Measurements from ENCODE around the gene PPP1R37. TPM values are rescaled to one million over a fixed set of nuclear protein-coding genes. Genes with fewer than 3 reads are reported as not detected.

PPP1R37 gene
- polyA plus RNA-seq, 3 donors: 0.10 to 11.8 (median 0.22) TPM

DNA sequence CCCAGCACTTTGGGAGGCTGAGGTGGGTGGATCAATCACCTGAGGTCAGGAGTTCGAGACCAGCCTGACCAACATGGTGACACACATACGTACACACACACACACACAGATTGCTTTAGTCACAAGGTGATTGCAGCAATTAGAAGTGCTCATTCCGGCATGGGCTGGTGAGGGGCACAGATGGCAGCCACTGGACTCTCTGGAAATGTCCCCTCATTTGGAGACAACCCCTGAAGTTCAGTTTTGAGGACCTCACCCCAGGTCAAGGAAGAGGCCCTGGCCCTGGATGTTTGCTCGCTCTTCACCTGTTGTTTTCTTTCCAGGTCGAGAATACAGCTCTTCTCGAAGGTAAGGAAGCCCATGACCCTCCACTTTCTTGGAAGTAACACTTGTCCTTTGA, 22.8 kb upstream of the PPP1R37 start:
- no peaks in the 10 kb centered on the region for H3K9me3 ChIP-seq (replicated peaks in 1 of 2; ENCODE audit: control insufficient read depth in 1 of 2, insufficient read depth in 1 of 2, low read length in 2 of 2)
- Mint-ChIP-seq H3K36me3 (peaks cover 53 to 78% of the 10 kb centered on the region in 2 donors), H3K4me3 (no peak overlapping the region), H3K9me3 (peaks cover 0 to 3% (median 0%) of the 10 kb centered on the region in 7 donors), H3K27me3 (ENCODE audit: low read depth in 3 of 3) (no peaks in the 10 kb centered on the region), H3K27ac (peak overlapping the region in 4 of 7 donors; percentile 36 to 76 (median 46)), H3K4me1 (peaks cover 18% of the 10 kb centered on the region)
- no peak overlapping the region for H3K4me2 ChIP-seq (replicated peaks; ENCODE audit: extremely low read depth, low read length, poor library complexity, severe bottlenecking)
- no peaks in the 10 kb centered on the region for H3K27me3 ChIP-seq (ENCODE audit: control insufficient read depth in 2 of 2, insufficient read depth in 2 of 2, low read length in 2 of 2)
- peaks cover 72 to 75% of the 10 kb centered on the region in 2 donors for H3K36me3 ChIP-seq (replicated peaks in 1 of 2; ENCODE audit: control insufficient read depth in 1 of 2, insufficient read depth in 2 of 2, low read length in 2 of 2)
- no peak overlapping the region for H3K4me3 ChIP-seq (replicated peaks in 1 of 3; ENCODE audit: low read depth in 2 of 3, low read length in 3 of 3)
- DNase-seq: no peak
- peak overlapping the region in 1 of 2 donors; percentile 11 for H3K27ac ChIP-seq (ENCODE audit: low read depth in 1 of 2, low read length in 2 of 2)
- intact Hi-C loops (cut with micrococcal nuclease): no loop called here
- peaks cover 47% of the 10 kb centered on the region for H3K79me2 ChIP-seq (ENCODE audit: insufficient read depth, low read length)
- WGBS (ENCODE audit: insufficient coverage): 92% methylated on average over 4 of the region's 6 CpGs
- no peak overlapping the region for H3K9ac ChIP-seq (ENCODE audit: insufficient read depth, low read length, poor library complexity, severe bottlenecking)
- TF ChIP-seq, protein P1, sequence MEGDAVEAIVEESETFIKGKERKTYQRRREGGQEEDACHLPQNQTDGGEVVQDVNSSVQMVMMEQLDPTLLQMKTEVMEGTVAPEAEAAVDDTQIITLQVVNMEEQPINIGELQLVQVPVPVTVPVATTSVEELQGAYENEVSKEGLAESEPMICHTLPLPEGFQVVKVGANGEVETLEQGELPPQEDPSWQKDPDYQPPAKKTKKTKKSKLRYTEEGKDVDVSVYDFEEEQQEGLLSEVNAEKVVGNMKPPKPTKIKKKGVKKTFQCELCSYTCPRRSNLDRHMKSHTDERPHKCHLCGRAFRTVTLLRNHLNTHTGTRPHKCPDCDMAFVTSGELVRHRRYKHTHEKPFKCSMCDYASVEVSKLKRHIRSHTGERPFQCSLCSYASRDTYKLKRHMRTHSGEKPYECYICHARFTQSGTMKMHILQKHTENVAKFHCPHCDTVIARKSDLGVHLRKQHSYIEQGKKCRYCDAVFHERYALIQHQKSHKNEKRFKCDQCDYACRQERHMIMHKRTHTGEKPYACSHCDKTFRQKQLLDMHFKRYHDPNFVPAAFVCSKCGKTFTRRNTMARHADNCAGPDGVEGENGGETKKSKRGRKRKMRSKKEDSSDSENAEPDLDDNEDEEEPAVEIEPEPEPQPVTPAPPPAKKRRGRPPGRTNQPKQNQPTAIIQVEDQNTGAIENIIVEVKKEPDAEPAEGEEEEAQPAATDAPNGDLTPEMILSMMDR (IDR thresholded peaks at IDR 0.05): no peak
- peaks cover 88% of the 10 kb centered on the region for H4K20me1 ChIP-seq (ENCODE audit: insufficient read depth, low read length)
- peaks cover 14 to 16% of the 10 kb centered on the region in 2 donors for H3K4me1 ChIP-seq (ENCODE audit: control insufficient read depth in 1 of 2, insufficient read depth in 2 of 2, low read length in 2 of 2)
- H2AFZ ChIP-seq (ENCODE audit: insufficient read depth, low read depth, low read length, poor library complexity, severe bottlenecking): no peak overlapping the region

DNA sequence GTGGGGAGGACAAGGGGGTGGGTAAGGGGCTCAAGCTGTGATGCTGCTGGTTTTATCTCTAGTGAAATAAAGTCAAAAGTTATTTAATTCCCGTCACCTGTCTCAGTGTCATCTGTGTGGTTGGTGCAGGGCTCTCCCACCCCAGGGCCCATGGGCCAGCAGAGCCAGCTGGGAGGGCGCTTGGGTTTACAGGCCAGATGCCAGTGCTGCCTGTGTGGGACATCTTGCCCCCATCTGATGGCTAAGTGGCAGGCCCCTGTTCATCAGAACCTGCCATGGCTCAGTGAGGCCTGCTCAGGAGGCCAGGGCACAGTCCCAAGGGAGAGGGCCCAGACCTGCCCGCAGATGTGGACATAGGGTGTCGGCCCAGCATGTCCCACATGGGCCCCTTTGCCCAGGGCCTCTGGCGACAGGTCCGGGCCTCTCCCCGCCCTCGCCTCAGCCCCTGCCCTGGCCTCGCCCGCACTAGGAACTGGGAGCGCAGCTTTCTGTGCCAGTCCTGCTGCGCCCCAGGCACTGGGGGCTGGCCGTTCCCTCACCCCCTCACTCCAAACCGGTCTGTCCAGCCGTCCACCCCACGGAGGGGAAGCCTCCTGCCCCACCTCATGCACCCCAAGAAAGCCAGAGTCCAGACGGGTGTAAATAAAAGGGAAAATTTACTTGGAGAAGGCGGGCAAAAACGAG, 22.0 kb upstream of the PPP1R37 start:
- Histone ChIP-seq H3K9me3 (replicated peaks in 1 of 2; ENCODE audit: control insufficient read depth in 1 of 2, insufficient read depth in 1 of 2, low read length in 2 of 2) (no peaks in the 10 kb centered on the region), H3K27me3 (ENCODE audit: control insufficient read depth in 2 of 2, insufficient read depth in 2 of 2, low read length in 2 of 2) (no peaks in the 10 kb centered on the region), H3K4me1 (ENCODE audit: control insufficient read depth in 1 of 2, insufficient read depth in 2 of 2, low read length in 2 of 2) (peaks cover 16 to 17% of the 10 kb centered on the region in 2 donors), H3K79me2 (ENCODE audit: insufficient read depth, low read length) (peaks cover 45% of the 10 kb centered on the region), H3K36me3 (replicated peaks in 1 of 2; ENCODE audit: control insufficient read depth in 1 of 2, insufficient read depth in 2 of 2, low read length in 2 of 2) (peaks cover 64 to 67% of the 10 kb centered on the region in 2 donors), H3K4me3 (replicated peaks in 1 of 3; ENCODE audit: low read depth in 2 of 3, low read length in 3 of 3) (no peak overlapping the region), H4K20me1 (ENCODE audit: insufficient read depth, low read length) (peaks cover 84% of the 10 kb centered on the region), H3K9ac (ENCODE audit: insufficient read depth, low read length, poor library complexity, severe bottlenecking) (no peak overlapping the region), H3K27ac (ENCODE audit: low read depth in 1 of 2, low read length in 2 of 2) (no peak overlapping the region), H2AFZ (ENCODE audit: insufficient read depth, low read depth, low read length, poor library complexity, severe bottlenecking) (no peak overlapping the region), H3K4me2 (replicated peaks; ENCODE audit: extremely low read depth, low read length, poor library complexity, severe bottlenecking) (no peak overlapping the region)
- intact Hi-C loops (cut with micrococcal nuclease): no loop called here
- Mint-ChIP-seq H3K9me3 (peaks cover 0 to 3% (median 0%) of the 10 kb centered on the region in 7 donors), H3K4me1 (peaks cover 18% of the 10 kb centered on the region), H3K27me3 (ENCODE audit: low read depth in 3 of 3) (no peaks in the 10 kb centered on the region), H3K27ac (peak overlapping the region in 5 of 7 donors; percentile 4 to 76 (median 41)), H3K4me3 (no peak overlapping the region), H3K36me3 (peaks cover 46 to 70% of the 10 kb centered on the region in 2 donors)
- no peak for DNase-seq
- TF ChIP-seq, protein P1 (IDR thresholded peaks at IDR 0.05): no peak
- WGBS (ENCODE audit: insufficient coverage): 93% methylated on average over 13 of the region's 19 CpGs
